IMR-90 (cell line): ENCODE results near the gene PRICKLE2. TPM values are rescaled to one million over a fixed set of nuclear protein-coding genes. Genes with fewer than 3 reads are reported as not detected.

Experiments used
- CTCF ChIP-seq: conservative IDR thresholded peaks from 2 replicates; pipeline ENCODE4 v1.5.1; 2012; ENCODE audit warnings: mild to moderate bottlenecking, low read depth, low read length, improper control_type of control experiment
- FOS ChIP-seq: fragments of 150-350 bp; IDR thresholded peaks from 2 replicates; pipeline ENCODE4 v1.6.1; 2016; ENCODE audit warnings: low read depth, low read length
- NFE2L2 ChIP-seq: fragments of 150-350 bp; IDR thresholded peaks from 2 replicates; pipeline ENCODE4 v1.6.1; 2016; ENCODE audit warnings: low read depth, mild to moderate bottlenecking, low read length
- RCOR1 ChIP-seq: IDR thresholded peaks from 2 replicates; pipeline ENCODE4 v1.6.1; 2012; ENCODE audit warnings: mild to moderate bottlenecking, low read length, improper control_type of control experiment; ENCODE audit not compliant: insufficient replicate concordance
- RFX5 ChIP-seq: IDR thresholded peaks from 2 replicates; pipeline ENCODE4 v1.8.0; 2012; ENCODE audit warnings: low read depth, mild to moderate bottlenecking, low read length, moderate library complexity
- SMC3 ChIP-seq: fragments of 150-350 bp; IDR thresholded peaks from 2 replicates; pipeline ENCODE4 v1.6.1; 2016; ENCODE audit warnings: low read depth, mild to moderate bottlenecking, antibody characterized with exemption, low read length, moderate library complexity
- polyA plus RNA-seq, 3 experiments: library from polyadenylated mRNA; depleted of rRNA; stranded (reverse); fragments of >200 nt; gene quantifications; 2 replicates each; pipeline ENCODE4 v1.2.3, GENCODE V29; 2012; ENCODE audit warnings: low replicate concordance in 1 of 3
- total RNA-seq: library from RNA; depleted of rRNA; stranded (reverse); fragments of >200 nt; gene quantifications from 2 replicates; pipeline ENCODE4 v1.2.3, GENCODE V29; 2012

The PRICKLE2 gene
- total and polyA plus RNA-seq, 2 of the 4 experiments (the other 2 are of a cell fraction): 4.1 to 14.2 TPM

GRCh38 chr3:64187065-64187959, 38.0 kb downstream of the PRICKLE2 start (continued):
- TF ChIP-seq SMC3 (no peak; the same call in 1 of the 2 replicates), FOS (peak; percentile 44; the same call in 1 of the 2 replicates), NFE2L2 (peak; percentile 1; the same call in 1 of the 2 replicates), RCOR1 (no peak), CTCF (0 out of 2 replicates have a peak, but pooled peaks have one; percentile 5), RFX5 (no peak)
